Measurements from ENCODE around the gene NFYC. TPM values are rescaled to one million over a fixed set of nuclear protein-coding genes. Genes with fewer than 3 reads are reported as not detected.

The NFYC gene
- total and polyA plus RNA-seq, 2 experiments from 2014 or later: 124 to 149 TPM

DNA sequence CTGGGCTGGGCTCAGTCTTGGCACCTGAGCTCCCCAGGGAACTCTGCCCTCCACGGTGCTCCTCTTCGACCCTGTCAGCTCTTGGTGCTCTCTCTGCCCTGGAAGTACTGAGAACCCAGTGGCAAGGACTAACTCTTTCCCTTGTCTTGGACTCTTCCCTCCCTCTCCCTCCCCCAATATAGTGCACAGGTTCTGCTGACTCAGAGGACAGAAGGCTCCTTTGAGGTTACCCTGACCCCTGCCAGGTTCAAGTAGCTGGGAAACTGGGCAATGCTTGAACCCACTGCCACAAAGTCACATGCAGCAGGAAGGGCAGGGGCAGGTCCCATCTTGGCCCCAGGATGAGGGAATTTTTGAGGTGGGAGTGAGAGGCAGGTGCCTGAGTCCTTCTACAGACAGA lies 112.4 kb downstream of the NFYC start:
- H3K27me3 ChIP-seq: no peaks in the 10 kb centered on the region
- H3K36me3 ChIP-seq: no peaks in the 10 kb centered on the region
- no peak overlapping the region for H3K27ac ChIP-seq
- DNase-seq (ENCODE audit: low read depth in 1 of 2, low spot score in 1 of 2): no peak
- TF ChIP-seq, protein P1, sequence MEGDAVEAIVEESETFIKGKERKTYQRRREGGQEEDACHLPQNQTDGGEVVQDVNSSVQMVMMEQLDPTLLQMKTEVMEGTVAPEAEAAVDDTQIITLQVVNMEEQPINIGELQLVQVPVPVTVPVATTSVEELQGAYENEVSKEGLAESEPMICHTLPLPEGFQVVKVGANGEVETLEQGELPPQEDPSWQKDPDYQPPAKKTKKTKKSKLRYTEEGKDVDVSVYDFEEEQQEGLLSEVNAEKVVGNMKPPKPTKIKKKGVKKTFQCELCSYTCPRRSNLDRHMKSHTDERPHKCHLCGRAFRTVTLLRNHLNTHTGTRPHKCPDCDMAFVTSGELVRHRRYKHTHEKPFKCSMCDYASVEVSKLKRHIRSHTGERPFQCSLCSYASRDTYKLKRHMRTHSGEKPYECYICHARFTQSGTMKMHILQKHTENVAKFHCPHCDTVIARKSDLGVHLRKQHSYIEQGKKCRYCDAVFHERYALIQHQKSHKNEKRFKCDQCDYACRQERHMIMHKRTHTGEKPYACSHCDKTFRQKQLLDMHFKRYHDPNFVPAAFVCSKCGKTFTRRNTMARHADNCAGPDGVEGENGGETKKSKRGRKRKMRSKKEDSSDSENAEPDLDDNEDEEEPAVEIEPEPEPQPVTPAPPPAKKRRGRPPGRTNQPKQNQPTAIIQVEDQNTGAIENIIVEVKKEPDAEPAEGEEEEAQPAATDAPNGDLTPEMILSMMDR (IDR thresholded peaks at IDR 0.05; ENCODE audit: low read depth, low read length): no peak
- peaks cover 28% of the 10 kb centered on the region for H3K4me1 ChIP-seq (ENCODE audit: low read depth)
- H3K9me3 ChIP-seq (ENCODE audit: low read depth): no peaks in the 10 kb centered on the region
- H3K4me3 ChIP-seq: no peak overlapping the region

DNA sequence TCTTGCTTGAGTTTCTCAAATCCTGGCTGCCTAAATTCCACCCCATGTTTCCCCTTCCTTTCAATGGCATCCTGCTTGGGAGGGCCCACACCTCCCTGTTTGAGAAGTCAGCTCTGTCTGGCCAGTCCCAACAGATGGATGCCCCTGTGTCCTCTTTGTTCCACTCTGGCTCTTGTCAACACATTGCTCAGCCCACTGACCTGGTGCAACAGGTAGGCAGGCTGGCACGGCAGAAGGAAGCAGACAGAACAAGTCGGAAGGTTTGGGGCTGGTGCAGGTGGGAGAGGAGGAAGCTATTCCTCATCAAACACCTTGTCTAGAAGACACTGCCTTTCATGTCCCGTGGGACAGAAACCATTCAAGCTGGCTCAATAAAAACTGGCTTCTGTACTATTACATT lies 114.7 kb downstream of the NFYC start:
- Histone ChIP-seq H3K4me1 (ENCODE audit: low read depth) (peaks cover 21% of the 10 kb centered on the region), H3K27me3 (no peaks in the 10 kb centered on the region), H3K9me3 (ENCODE audit: low read depth) (no peaks in the 10 kb centered on the region), H3K27ac (no peak overlapping the region), H3K36me3 (no peaks in the 10 kb centered on the region), H3K4me3 (no peak overlapping the region)
- DNase-seq (ENCODE audit: low read depth in 1 of 2, low spot score in 1 of 2): no peak
- TF ChIP-seq, protein P1 (IDR thresholded peaks at IDR 0.05; ENCODE audit: low read depth, low read length): no peak

DNA sequence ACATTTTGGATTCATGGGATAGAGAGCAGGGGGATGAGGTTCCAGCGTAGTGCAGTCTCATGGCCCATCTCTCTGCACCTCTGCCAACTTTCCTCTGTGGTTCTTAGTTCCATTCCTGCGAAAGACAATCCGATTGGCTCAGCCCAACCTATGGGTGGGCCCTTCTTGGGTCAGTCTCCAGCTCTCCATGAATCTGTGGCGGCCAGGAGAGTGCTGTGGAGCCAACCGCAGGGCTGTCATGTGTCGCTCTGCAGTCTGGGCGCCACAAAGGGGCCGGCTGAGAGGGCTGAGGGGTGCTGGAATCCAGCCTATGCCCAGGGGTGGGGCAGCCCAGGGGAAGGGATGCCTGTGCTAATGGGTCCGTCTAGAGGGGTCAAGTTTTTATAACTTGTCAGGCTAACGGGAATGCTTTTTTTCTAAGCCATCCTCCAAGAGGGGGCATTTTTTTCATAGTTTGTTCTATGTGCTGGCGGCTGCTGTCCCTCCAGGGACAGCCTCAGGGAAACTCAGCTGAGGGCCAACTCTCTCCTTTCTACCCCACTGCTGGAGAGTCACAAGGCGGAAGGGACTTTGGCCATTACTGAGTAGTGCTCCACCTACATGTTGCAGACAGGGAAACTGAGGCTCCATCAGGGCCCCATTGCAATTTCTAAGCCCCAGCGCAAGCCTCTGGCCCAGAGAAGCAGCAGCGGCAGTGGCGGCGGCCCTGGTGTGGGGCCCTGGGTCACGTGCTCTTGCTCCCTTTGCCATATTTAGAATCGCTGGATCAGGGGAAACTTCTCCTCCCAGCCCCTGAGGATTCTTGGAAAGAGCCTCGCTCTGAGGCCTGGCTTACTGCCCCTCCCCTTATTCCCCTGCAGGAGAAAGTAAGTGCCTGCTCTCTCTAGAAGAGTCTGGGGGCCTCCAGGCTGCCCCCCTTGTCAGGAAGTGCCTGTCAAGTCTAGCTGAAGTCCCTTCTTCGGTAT lies 115.5 kb downstream of the NFYC start:
- Histone ChIP-seq H3K27me3 (no peaks in the 10 kb centered on the region), H3K27ac (peak overlapping the region; percentile 50), H3K4me3 (no peak overlapping the region), H3K4me1 (ENCODE audit: low read depth) (peaks cover 16% of the 10 kb centered on the region), H3K9me3 (ENCODE audit: low read depth) (no peaks in the 10 kb centered on the region), H3K36me3 (no peaks in the 10 kb centered on the region)
- TF ChIP-seq, protein P1 (IDR thresholded peaks at IDR 0.05; ENCODE audit: low read depth, low read length): no peak
- peak; percentile 45 to 65 for DNase-seq (ENCODE audit: low read depth in 1 of 2, low spot score in 1 of 2)

DNA sequence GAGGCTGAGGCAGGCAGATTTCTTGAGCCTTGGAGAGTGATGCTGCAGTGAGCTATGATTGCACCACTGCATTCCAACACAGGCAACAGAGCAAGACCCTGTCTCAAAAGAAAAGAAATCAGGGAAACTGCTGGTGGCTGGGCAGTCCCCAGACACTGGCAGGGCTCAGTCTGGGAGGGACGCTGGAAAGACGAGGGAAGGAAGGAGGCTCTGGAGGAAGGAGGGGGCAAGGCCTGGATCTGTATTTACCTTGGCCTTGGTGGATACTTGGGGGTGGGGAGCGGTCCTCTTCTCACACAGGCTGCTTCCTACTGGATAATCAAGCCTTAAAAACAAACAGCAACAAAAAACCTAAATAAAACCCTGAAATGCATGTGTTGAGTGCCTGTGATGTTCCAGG lies 116.5 kb downstream of the NFYC start:
- H3K9me3 ChIP-seq (ENCODE audit: low read depth): no peaks in the 10 kb centered on the region
- H3K4me3 ChIP-seq: no peak overlapping the region
- peaks cover 16% of the 10 kb centered on the region for H3K4me1 ChIP-seq (ENCODE audit: low read depth)
- TF ChIP-seq, protein P1 (IDR thresholded peaks at IDR 0.05; ENCODE audit: low read depth, low read length): no peak
- H3K27me3 ChIP-seq: no peaks in the 10 kb centered on the region
- no peak for DNase-seq (ENCODE audit: low read depth in 1 of 2, low spot score in 1 of 2)
- no peaks in the 10 kb centered on the region for H3K36me3 ChIP-seq
- peak overlapping the region; percentile 50 for H3K27ac ChIP-seq

DNA sequence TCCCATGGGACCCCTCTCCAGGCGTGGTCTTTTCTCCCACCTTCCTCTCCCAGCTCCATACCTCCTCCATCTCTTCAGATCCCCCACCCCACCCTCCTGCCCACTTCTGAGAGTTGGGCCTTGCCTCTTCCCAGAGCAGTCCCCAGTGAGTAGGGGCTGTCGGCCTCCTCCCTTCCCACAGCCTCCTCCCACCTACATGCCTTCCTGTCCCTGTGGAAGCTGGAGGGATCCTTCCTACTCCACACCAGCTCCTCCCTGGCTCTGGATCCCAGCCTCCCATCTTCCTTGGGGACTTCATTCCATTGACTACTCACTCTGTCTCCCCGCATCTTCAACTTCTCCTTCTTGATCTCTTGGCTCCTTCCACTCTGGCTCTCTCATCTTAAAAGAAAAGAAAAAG lies 116.9 kb downstream of the NFYC start:
- peaks cover 16% of the 10 kb centered on the region for H3K4me1 ChIP-seq (ENCODE audit: low read depth)
- no peak for DNase-seq (ENCODE audit: low read depth in 1 of 2, low spot score in 1 of 2)
- TF ChIP-seq, protein P1 (IDR thresholded peaks at IDR 0.05; ENCODE audit: low read depth, low read length): no peak
- no peak overlapping the region for H3K27ac ChIP-seq
- no peaks in the 10 kb centered on the region for H3K9me3 ChIP-seq (ENCODE audit: low read depth)
- no peak overlapping the region for H3K4me3 ChIP-seq
- no peaks in the 10 kb centered on the region for H3K27me3 ChIP-seq
- H3K36me3 ChIP-seq: no peaks in the 10 kb centered on the region
